ENCODE results near the gene EIF5A2.
A peak's percentile ranks its signal among the peaks of the same experiment; 100 is the strongest.

EIF5A2 gene

DNA sequence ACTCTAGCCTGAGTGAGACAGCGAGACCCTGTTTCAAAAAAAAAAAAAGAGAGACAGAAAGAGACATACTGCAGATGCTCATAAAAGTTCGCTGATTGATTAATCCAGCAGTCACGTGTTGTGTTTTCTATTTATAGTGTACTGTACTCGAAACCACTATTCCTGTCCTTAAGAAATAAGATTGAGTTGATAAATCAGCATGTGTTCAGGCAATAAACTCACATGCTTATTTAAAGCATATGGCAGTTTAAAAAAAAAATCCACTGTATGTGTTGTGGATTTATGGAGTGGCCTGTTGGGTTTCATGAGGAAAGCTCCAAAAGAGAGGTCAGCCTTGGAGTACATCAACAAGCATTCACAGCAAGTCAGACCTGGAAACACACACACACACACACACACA lies 56.1 kb downstream of the EIF5A2 start:
- DNase-seq (ENCODE audit: low read depth) = no peak

DNA sequence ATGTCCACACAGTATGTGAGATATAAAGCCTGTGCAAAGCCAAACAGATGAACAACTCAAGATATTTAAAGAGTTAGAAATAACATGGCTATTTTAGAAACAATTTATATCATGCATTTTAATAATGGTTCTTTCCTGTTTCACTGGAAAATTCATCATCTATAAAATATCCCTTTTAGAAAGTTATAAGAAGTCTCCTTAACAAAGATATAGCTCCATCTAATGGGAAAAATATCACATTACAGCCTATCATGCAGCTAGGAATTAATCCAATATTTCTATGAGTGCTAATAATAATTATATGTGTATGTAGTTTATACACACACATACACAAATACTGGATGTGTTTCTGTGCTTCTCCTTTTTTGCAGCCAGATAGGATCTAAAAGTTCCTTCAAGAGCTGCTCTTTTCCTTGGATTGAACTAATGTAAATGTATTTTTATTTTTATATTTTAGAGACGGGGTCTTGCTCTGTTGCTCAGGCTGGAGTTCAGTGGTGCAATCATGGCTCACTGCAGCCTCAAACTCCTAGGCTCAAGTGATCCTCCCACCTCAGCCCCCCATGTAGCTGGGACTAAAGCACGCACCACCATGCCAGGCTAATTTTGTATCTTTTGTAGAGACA lies 60.0 kb downstream of the EIF5A2 start:
- DNase-seq (ENCODE audit: low read depth) = peak; percentile 67

DNA sequence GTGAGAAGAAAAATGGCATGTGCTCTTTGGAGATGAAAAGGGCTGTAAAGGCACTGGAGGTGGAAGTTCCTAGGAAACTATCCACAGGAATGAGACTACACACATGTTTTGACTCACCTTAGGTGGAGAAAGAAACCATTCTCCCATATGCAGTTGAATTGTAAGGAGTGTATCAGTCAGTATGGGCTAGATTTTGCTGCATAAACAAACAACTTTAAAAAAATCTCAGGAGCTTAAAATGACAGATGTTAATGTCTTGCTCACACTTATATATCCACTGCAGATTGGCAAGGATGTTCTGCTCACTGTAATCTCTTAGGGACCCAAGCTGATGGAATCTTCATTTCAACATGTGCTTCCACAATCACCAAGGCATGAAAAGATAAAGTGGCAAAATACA lies 64.1 kb downstream of the EIF5A2 start:
- DNase-seq (ENCODE audit: low read depth) = no peak

DNA sequence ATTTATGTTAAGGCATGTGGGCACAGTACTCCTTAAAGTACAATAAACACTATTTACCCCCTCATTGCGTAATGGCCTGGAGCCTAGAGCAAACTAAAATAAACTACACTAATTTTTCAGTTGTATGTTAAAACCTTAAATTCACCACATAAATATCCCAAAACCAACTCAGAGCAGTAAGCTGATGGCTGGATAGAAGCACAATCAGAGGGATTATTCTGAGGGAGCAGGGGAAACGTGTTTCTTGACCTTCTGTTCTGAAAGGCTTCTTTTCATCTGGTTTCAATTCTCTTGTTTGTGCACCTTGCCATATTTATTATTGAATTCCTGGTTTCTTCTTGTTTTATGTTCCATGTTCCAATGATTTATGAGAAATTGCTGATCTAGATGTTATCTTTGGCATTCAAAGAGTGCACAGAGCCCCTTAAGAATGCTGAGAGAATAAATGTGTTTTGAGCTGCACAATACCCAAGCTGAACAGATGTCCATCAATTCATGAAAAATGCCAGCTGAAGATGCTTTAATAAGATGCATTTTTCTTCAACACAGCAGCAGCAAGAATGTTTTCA lies 68.1 kb downstream of the EIF5A2 start:
- no peak for DNase-seq (ENCODE audit: low read depth)

DNA sequence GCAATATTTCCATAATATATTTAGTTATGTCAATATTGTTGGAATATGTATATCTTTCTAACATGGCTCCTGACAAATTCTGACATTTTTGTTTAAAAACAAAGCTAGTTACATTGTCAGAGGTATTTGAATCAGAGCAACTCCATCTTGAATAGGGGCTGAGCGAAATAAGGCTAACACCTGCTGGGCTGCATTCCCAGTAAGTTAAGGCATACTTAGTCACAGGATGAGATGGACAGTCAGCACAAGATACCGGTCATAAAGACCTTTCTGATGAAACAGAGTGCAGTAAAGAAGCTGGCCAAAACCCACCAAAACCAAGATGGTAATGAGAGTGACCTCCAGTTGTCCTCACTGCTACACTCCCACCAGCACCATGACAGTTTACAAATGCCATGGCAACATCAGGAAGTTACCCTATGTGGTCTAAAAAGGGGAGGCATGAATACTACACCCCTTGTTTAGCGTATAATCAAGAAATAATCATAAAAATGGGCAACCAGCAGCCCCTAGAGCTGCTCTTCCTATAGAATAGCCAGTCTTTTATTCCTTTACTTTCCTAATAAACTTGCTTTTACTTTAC lies 68.8 kb downstream of the EIF5A2 start:
- peak; percentile 36 for DNase-seq (ENCODE audit: low read depth)
